Measurements from ENCODE around the gene ATRN. TPM values are rescaled to one million over a fixed set of nuclear protein-coding genes. Genes with fewer than 3 reads are reported as not detected.
"Not testable (repeated sequence)": the region's sequence is repeated elsewhere in the genome, so short reads cannot be mapped to it uniquely, and the experiment has no call there.

Gene ATRN
- total and polyA plus RNA-seq, 2 of the 8 experiments (the other 6 are each of a cell fraction or from before 2014, with no cell fraction given): 12.0 to 17.4 TPM

DNA sequence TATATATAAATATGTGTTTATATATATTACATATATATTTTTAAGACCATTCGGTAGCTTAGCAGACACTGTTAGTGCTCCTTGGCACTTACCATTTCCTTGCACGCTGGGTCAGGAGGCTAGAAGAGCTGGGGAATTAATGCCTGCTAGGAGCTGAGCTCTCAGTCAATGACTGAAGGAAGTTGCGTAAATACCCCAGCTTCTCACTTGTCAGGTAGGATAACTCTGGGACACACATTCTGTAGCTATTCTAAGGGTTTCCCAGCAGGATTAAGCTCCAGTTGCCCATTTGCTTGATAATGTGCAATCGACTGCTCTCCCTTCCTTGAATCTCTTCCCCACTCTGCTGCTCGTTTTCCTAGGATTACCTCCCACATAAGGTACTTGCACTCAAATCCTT is 47.7 kb upstream of the ATRN start:
- no peak for DNase-seq (ENCODE audit: low read depth in 1 of 2, low spot score in 2 of 2)
- WGBS, 2 experiments (ENCODE audit: extremely low coverage in 1 of 2, insufficient coverage in 1 of 2, insufficient read length in 1 of 2, insufficient replicate concordance in 2 of 2, low coverage in 1 of 2, low lambda C conversion rate in 2 of 2, missing lambda C conversion rate in 1 of 2): 55% methylated on average over 5 of the region's 5 CpGs; no CpG with 5 or more reads in 1 of the 2 experiments
- Histone ChIP-seq H3K4me1 (replicated peaks in 1 of 4; ENCODE audit: control insufficient read depth in 3 of 4, insufficient read depth in 4 of 4, low read length in 3 of 4) (peaks cover 0 to 4% (median 0%) of the 10 kb centered on the region in 4 experiments; a peak in 1 of 7 replicates), H2BK120ac (replicated peaks; ENCODE audit: low read depth, low read length) (no peak overlapping the region), H3K27ac (ENCODE audit: low read depth, low read length) (no peak overlapping the region), H2BK20ac (ENCODE audit: low read length) (no peak overlapping the region), H3K18ac (ENCODE audit: extremely low read depth, low read length) (no peak overlapping the region), H3K23ac (ENCODE audit: insufficient read length) (no peak overlapping the region), H3K4me3 (ENCODE audit: extremely low read depth in 1 of 4, insufficient read depth in 2 of 4, low read depth in 3 of 4, low read length in 4 of 4) (no peak overlapping the region), H4K20me1 (replicated peaks in 1 of 2; ENCODE audit: control insufficient read depth in 1 of 2, insufficient read depth in 2 of 2, low read length in 2 of 2) (no peaks in the 10 kb centered on the region), H4K8ac (ENCODE audit: extremely low read depth, insufficient read depth, low read length) (no peak overlapping the region), H4K91ac (replicated peaks; ENCODE audit: insufficient read length, low read length) (no peak overlapping the region), H3K79me1 (ENCODE audit: low read depth, low read length) (no peaks in the 10 kb centered on the region), H2AK5ac (ENCODE audit: low read depth, low read length) (no peak overlapping the region), H3K9me3 (ENCODE audit: insufficient read depth in 2 of 2, low read depth in 1 of 2, low read length in 1 of 2) (no peaks in the 10 kb centered on the region), H3K23me2 (ENCODE audit: low read depth, low read length) (peaks cover 2% of the 10 kb centered on the region; the same call in 1 of the 2 replicates), H2AFZ (ENCODE audit: low read length) (0 out of 2 replicates have a peak overlapping the region, but pooled peaks have one; percentile 47), H4K5ac (ENCODE audit: insufficient read length, low read depth, low read length) (no peak overlapping the region), H3K4ac (replicated peaks; ENCODE audit: insufficient read length, low read depth, low read length) (no peak overlapping the region), H2BK12ac (ENCODE audit: low read depth, low read length) (no peak overlapping the region), H3K79me2 (ENCODE audit: control insufficient read depth in 1 of 2, insufficient read depth in 2 of 2, low read length in 2 of 2) (no peaks in the 10 kb centered on the region), H3K9ac (replicated peaks in 1 of 4; ENCODE audit: extremely low read depth in 1 of 4, low read depth in 3 of 4, low read length in 3 of 4) (no peak overlapping the region), H3K14ac (ENCODE audit: insufficient read length) (no peak overlapping the region), H2BK15ac (ENCODE audit: low read length) (no peak overlapping the region), H2BK5ac (ENCODE audit: low read depth, low read length) (no peak overlapping the region; the same call in 1 of the 2 replicates), H3K4me2 (ENCODE audit: insufficient read depth in 1 of 2, low read depth in 2 of 2, low read length in 2 of 2) (no peak overlapping the region), H3K56ac (replicated peaks; ENCODE audit: insufficient read length, low read depth, low read length) (no peak overlapping the region), H3K27me3 (replicated peaks in 1 of 4; ENCODE audit: control insufficient read depth in 3 of 4, extremely low read depth in 1 of 4, insufficient read depth in 3 of 4, low read length in 3 of 4) (no peaks in the 10 kb centered on the region), H3K36me3 (ENCODE audit: control insufficient read depth in 2 of 4, insufficient read depth in 4 of 4, low read length in 3 of 4) (no peaks in the 10 kb centered on the region)
- POLR2A ChIA-PET (ENCODE audit: partially characterized antibody): interaction anchor here (1.0 kb wide), 1 partner anchor 14 kb away, joined by 3 read pairs; no protein-coding TSS in a partner anchor
- CTCF ChIA-PET (ENCODE audit: partially characterized antibody): no interaction called here
- peak; percentile 84 for FAIRE-seq
- no peak for TF ChIP-seq NRF1 (IDR thresholded peaks at IDR 0.05; ENCODE audit: low read depth, low read length)
- peak; percentile 86 for TF ChIP-seq CEBPB (IDR thresholded peaks at IDR 0.05; ENCODE audit: low read depth, low read length)

DNA sequence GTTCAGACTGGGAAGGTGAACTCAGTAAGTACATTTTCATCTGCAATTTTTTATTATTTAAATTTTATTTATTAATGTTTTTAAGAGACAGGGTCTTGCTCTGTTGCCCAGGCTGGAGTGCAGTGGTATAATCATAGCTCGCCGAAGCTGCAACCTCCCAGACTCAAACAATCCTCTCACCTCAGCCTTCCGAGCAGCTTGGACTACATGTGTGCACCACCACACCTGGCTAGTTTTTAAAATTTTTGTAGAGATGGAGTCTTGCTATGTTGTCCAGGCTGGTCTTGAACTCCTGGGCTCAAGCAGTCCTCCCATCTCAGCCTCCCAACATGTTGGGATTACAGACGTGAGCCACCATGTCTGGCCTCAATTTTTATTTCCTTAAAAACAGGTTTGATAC is 44.1 kb upstream of the ATRN start:
- H3K27ac ChIP-seq (ENCODE audit: low read depth, low read length); H3K23ac ChIP-seq (ENCODE audit: insufficient read length); DNase-seq (ENCODE audit: low read depth in 1 of 2, low spot score in 2 of 2); H2BK5ac ChIP-seq (ENCODE audit: low read depth, low read length); H2AFZ ChIP-seq (ENCODE audit: low read length); H2BK12ac ChIP-seq (ENCODE audit: low read depth, low read length); H2BK120ac ChIP-seq (replicated peaks; ENCODE audit: low read depth, low read length); H4K8ac ChIP-seq (ENCODE audit: extremely low read depth, insufficient read depth, low read length); H2BK15ac ChIP-seq (ENCODE audit: low read length); H4K91ac ChIP-seq (replicated peaks; ENCODE audit: insufficient read length, low read length); POLR2A ChIA-PET (ENCODE audit: partially characterized antibody); H3K36me3 ChIP-seq (ENCODE audit: control insufficient read depth in 2 of 4, insufficient read depth in 4 of 4, low read length in 3 of 4); H3K4me3 ChIP-seq (ENCODE audit: extremely low read depth in 1 of 4, insufficient read depth in 2 of 4, low read depth in 3 of 4, low read length in 4 of 4); FAIRE-seq; H3K4me1 ChIP-seq (replicated peaks in 1 of 4; ENCODE audit: control insufficient read depth in 3 of 4, insufficient read depth in 4 of 4, low read length in 3 of 4); H3K79me1 ChIP-seq (ENCODE audit: low read depth, low read length); H3K23me2 ChIP-seq (ENCODE audit: low read depth, low read length); H3K4me2 ChIP-seq (ENCODE audit: insufficient read depth in 1 of 2, low read depth in 2 of 2, low read length in 2 of 2); H3K79me2 ChIP-seq (ENCODE audit: control insufficient read depth in 1 of 2, insufficient read depth in 2 of 2, low read length in 2 of 2); H2BK20ac ChIP-seq (ENCODE audit: low read length); H2AK5ac ChIP-seq (ENCODE audit: low read depth, low read length); H3K9me3 ChIP-seq (ENCODE audit: insufficient read depth in 2 of 2, low read depth in 1 of 2, low read length in 1 of 2); H3K9ac ChIP-seq (replicated peaks in 1 of 4; ENCODE audit: extremely low read depth in 1 of 4, low read depth in 3 of 4, low read length in 3 of 4); H3K18ac ChIP-seq (ENCODE audit: extremely low read depth, low read length); H3K14ac ChIP-seq (ENCODE audit: insufficient read length); H4K5ac ChIP-seq (ENCODE audit: insufficient read length, low read depth, low read length); H3K4ac ChIP-seq (replicated peaks; ENCODE audit: insufficient read length, low read depth, low read length); H3K27me3 ChIP-seq (replicated peaks in 1 of 4; ENCODE audit: control insufficient read depth in 3 of 4, extremely low read depth in 1 of 4, insufficient read depth in 3 of 4, low read length in 3 of 4); H3K56ac ChIP-seq (replicated peaks; ENCODE audit: insufficient read length, low read depth, low read length); H4K20me1 ChIP-seq (replicated peaks in 1 of 2; ENCODE audit: control insufficient read depth in 1 of 2, insufficient read depth in 2 of 2, low read length in 2 of 2): not testable (repeated sequence)
- 91% methylated on average over 4 of the region's 4 CpGs; no CpG with 5 or more reads in 1 of the 2 experiments for WGBS, 2 experiments (ENCODE audit: extremely low coverage in 1 of 2, insufficient coverage in 1 of 2, insufficient read length in 1 of 2, insufficient replicate concordance in 2 of 2, low coverage in 1 of 2, low lambda C conversion rate in 2 of 2, missing lambda C conversion rate in 1 of 2)
- CTCF ChIA-PET (ENCODE audit: partially characterized antibody): interaction anchor here (1.2 kb wide), 1 partner anchor 15 kb away, joined by 3 read pairs; no protein-coding TSS in a partner anchor

All from H1 (cell line).